GM19438 (cell line): ENCODE measurements around the gene MGAT5.

Source experiments
- ATAC-seq: cut with Tn5 transposase; IDR thresholded peaks from one replicate; pipeline ENCODE4 v1.9.1; 2021; ENCODE audit warnings: low read depth; ENCODE audit not compliant: unreplicated experiment

Gene MGAT5

GRCh38 chr2:134230885-134231284, 23.0 kb upstream of the MGAT5 start:
- no peak for ATAC-seq

- ATAC-seq, result no peak
Observed at GRCh38 chr2:134231301-134231964, 22.4 kb upstream of the MGAT5 start.

- no peak for ATAC-seq
Observed at GRCh38 chr2:134231965-134232340, 21.9 kb upstream of the MGAT5 start.

- no peak for ATAC-seq
Observed at GRCh38 chr2:134232461-134232860, 21.4 kb upstream of the MGAT5 start.

- ATAC-seq, result peak; percentile 43
Observed at GRCh38 chr2:134232868-134233727, 20.8 kb upstream of the MGAT5 start.

- peak; percentile 56 for ATAC-seq
Observed at GRCh38 chr2:134233728-134234136, 20.1 kb upstream of the MGAT5 start.

- no peak for ATAC-seq
Observed at GRCh38 chr2:134234535-134234934, 19.3 kb upstream of the MGAT5 start.

- no peak for ATAC-seq
Observed at GRCh38 chr2:134235510-134236144, 18.2 kb upstream of the MGAT5 start.

- ATAC-seq, result no peak
Observed at GRCh38 chr2:134238371-134238770, 15.5 kb upstream of the MGAT5 start.

- no peak for ATAC-seq
Observed at GRCh38 chr2:134240061-134240460, 13.8 kb upstream of the MGAT5 start.

GRCh38 chr2:134241911-134242310, 12.0 kb upstream of the MGAT5 start:
- ATAC-seq, result no peak

GRCh38 chr2:134243244-134243643, 10.6 kb upstream of the MGAT5 start:
- ATAC-seq, result no peak

GRCh38 chr2:134244086-134244485, 9.8 kb upstream of the MGAT5 start:
- no peak for ATAC-seq

- ATAC-seq, result no peak
Observed at GRCh38 chr2:134244587-134244986, 9.3 kb upstream of the MGAT5 start.

- ATAC-seq, result no peak
Observed at GRCh38 chr2:134245340-134245984, 8.4 kb upstream of the MGAT5 start.

- no peak for ATAC-seq
Observed at GRCh38 chr2:134246154-134246874, 7.6 kb upstream of the MGAT5 start.

GRCh38 chr2:134247679-134248078, 6.2 kb upstream of the MGAT5 start:
- ATAC-seq, result peak; percentile 39

- no peak for ATAC-seq
Observed at GRCh38 chr2:134248913-134249312, 5.0 kb upstream of the MGAT5 start.

GRCh38 chr2:134249755-134250154, 4.1 kb upstream of the MGAT5 start:
- no peak for ATAC-seq

GRCh38 chr2:134250840-134251461, 2.9 kb upstream of the MGAT5 start:
- ATAC-seq, result no peak
